ENCODE results near the gene CDH11. TPM values are rescaled to one million over a fixed set of nuclear protein-coding genes. Genes with fewer than 3 reads are reported as not detected.

Gene CDH11
- total RNA-seq, 1 experiment from 2014 or later: 52.0 TPM

DNA sequence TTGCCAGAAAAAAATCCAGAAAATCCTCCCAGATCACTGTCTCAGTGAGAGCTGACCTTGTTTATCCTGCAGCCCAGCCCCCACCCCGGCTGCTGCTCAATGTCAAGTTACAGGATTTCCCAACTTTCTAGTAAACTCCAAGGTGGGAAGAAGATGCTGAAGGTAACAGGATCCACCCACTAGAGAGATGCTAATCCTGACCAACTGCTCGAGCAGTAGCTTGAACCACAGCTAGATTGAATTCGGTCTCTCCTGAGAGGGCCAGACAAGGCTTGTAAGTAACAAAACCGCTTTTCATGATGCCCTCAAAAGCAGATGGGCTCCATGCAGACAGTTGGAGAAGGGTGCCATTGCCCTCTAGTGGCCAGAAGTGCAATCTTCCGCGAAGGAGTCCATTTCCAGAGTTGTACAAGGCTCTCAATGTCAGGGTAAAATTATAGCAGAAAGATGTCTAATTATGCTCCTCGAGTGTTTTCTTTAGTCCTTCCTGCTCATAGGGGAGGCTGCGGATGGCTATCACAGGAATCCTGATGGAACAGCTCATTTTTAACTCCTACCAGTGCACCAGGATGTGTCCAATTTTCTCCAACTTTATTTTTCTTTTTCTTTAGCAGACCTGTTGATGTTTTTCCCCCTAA is 3.9 kb downstream of the CDH11 start:
- DNase-seq (ENCODE audit: low read depth): peak; percentile 84

- DNase-seq (ENCODE audit: low read depth): no peak
Measured at GRCh38 chr16:65116818-65117430, 4.9 kb downstream of the CDH11 start.

DNA sequence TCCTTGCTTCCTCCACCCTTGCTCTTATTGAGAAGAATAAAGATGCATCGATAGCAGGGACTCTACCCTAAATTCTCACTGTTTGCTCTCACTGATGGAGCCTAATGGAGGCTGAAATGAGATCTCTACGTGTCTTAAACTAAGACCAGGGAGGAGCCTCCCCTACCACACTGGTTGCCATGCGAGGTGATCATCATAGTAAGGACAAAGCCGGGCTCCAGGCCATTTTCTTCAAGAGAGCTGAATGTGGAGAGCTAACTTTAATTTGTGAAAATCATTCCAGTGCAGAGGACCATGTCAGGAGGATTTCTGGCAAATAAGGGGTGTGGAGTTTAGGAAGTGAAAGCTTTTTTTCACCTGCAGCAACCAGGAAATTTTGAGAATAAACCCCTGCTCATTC is 5.6 kb downstream of the CDH11 start:
- no peak for DNase-seq (ENCODE audit: low read depth)

DNA sequence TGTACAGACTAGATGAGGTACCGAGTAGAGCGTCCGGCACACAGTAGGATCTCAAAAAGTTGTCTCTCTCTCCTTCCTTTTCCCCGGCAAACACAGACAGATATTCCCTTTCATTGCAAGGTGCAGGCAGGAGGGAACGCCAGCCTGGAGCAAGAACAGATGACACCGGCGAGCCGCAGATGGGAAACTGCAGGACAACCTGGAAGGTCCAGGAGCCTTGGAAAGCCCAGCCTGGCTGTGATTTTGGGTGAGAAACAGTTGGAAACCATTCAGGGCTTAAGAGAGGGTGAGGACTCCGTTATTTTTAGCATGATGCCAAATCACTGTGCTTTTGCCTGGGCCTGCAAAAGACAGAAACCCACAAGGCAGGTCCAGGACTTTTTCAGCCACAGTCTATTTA is 7.3 kb downstream of the CDH11 start:
- DNase-seq (ENCODE audit: low read depth): no peak

DNA sequence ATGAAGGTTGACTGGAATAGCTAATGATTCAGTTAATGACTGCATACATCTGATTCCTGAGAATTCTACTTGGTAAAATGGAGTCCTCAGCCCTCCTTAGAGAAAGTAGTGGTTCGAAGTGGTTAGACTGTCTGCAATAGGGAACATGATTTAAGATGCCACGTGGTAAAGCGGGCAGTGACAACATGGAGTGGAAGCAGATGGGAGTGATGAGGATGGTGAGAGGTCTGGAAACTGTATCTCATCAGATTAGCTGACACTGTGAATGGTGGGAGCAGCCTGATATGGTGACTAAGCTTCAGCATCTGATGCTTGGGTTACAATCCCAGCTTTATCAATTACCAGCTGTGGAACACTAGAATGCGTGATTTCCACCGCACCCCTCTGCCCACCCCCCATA is 8.4 kb downstream of the CDH11 start:
- DNase-seq (ENCODE audit: low read depth): no peak

DNA sequence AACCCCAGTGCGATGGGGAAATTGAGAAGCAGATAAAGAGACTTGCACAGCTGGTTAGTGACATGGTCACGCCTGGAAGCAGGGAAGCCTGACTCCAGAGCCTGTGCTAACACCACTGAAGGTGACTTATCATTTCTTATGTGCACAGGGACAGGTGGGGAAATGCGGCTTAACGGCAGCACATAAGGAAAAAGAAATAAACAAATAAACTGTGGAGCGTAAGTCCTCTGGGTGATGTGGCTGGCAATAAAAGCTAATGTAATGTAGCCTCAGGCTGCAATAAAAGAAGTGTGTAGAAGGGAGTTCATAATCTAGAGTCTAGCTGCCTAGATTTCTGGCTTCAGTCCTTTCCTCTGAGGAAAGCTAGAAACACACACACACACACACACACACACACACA is 10.6 kb downstream of the CDH11 start:
- peak; percentile 51 for DNase-seq (ENCODE audit: low read depth)

- no peak for DNase-seq (ENCODE audit: low read depth)
Measured at GRCh38 chr16:65106757-65107156, 15.1 kb downstream of the CDH11 start.

GRCh38 chr16:65105171-65105570 is 16.7 kb downstream of the CDH11 start:
- no peak for DNase-seq (ENCODE audit: low read depth)

- no peak for DNase-seq (ENCODE audit: low read depth)
Measured at GRCh38 chr16:65104471-65104870, 17.4 kb downstream of the CDH11 start.

- no peak for DNase-seq (ENCODE audit: low read depth)
Measured at GRCh38 chr16:65102326-65102725, 19.5 kb downstream of the CDH11 start.

DNA sequence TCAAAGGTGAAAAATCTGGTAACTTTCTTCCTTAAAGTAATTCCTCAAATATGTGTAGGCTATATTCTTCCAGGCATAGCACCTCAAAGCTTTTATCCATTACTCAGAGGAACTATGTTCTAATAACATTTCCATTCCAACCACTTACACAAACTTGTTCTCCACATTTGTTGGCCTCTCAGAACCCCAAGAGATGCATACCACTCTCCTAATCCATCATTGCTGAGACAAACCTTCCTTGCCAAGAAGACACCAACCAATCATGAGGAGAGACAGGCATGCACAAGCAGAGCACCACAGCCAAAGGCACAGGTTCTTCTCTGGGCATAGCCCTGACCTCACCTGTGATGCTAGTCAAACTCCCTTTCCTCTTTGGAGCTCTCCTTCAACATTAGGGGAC is 20.9 kb downstream of the CDH11 start:
- no peak for DNase-seq (ENCODE audit: low read depth)

DNA sequence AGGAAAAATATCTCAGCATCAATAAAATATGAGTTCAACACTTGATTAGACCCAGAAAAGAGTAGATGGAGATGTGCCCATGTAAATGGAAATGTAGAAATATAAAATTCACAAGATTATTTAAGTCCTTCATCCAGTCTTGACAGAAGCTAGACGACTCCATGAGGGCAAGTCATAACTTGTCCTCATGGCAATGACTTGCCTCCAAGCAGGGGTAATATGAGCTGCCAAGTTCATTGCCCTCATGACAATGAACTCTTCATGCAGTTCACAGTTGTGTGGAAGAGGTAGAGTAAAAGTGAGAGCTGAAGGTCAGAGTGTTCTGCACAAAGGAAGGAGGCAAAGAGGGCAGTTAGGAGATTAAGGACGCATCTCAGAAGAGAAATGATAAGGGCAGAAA is 22.3 kb downstream of the CDH11 start:
- no peak for DNase-seq (ENCODE audit: low read depth)

DNA sequence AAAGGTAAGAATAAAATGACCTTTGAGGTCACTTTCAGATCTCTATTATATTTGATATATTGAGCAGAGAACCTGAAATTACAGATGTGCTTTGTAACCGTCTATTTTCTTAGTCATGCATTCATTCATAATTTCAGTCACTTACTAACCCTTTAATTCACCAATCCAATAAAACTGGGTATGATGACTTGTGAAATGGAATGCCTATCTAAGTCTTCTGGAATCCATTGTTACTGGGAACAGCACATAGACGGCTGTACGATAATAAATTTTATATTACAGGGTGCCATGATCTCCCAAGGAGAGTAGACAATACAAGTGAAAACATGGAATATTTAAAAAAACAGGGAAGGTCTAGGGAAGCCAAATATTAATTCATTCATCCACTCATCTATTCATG is 22.9 kb downstream of the CDH11 start:
- no peak for DNase-seq (ENCODE audit: low read depth)

- DNase-seq (ENCODE audit: low read depth): no peak
Measured at GRCh38 chr16:65097296-65097695, 24.6 kb downstream of the CDH11 start.

DNA sequence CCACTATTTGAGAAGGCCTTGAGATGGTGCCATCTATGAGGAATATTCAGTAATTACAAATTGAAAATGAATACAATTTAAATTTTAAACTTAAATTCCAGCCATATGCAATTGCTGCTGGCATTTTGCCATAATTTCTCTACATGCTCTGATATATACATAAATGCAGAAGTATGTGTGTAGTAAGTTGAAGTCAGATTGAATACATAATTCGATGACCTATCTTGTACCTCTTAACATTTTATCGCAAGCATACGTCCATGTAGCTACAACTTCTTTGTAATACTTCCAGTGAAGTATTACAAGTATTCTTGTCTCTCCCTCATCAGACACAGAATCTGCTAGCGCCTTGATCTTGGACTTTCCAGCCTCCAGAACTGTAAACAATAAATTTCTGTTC is 26.0 kb downstream of the CDH11 start:
- no peak for DNase-seq (ENCODE audit: low read depth)

GRCh38 chr16:65095090-65095728 is 26.7 kb downstream of the CDH11 start:
- DNase-seq (ENCODE audit: low read depth): no peak

GRCh38 chr16:65094009-65094408 is 27.9 kb downstream of the CDH11 start:
- DNase-seq (ENCODE audit: low read depth): no peak

DNA sequence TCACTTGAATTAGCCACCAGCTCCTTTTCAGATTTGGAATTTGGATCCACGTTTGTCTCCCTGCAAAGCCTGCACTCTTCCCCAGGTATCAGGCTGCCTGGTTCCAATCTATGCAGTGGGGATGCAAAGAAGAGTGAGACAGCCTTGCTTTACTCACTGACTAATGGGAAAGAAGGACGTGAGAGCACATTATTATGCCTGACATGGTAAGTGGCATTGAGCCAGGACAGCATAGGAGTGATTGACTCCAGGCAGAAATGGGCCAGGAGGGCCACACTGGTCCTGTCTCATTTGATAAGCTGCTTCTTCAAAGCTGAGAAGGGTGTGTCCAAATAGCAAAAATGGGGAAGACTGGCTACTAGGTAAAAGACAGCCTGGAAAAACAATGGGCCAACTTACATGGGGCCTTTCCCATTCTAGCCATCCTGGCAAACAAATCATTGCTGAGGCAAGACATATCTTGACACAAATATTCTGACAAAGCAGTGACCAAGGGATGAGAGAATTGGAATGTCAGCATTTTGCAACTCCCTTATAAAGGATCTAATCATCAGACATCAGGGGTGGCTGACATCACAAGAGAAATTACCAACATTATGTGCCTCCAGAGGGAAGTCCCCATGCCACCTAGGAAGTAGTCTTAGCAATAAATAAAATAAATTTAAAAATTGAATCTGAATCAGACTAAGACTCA is 38.6 kb downstream of the CDH11 start:
- peak; percentile 39 for DNase-seq (ENCODE audit: low read depth)

DNA sequence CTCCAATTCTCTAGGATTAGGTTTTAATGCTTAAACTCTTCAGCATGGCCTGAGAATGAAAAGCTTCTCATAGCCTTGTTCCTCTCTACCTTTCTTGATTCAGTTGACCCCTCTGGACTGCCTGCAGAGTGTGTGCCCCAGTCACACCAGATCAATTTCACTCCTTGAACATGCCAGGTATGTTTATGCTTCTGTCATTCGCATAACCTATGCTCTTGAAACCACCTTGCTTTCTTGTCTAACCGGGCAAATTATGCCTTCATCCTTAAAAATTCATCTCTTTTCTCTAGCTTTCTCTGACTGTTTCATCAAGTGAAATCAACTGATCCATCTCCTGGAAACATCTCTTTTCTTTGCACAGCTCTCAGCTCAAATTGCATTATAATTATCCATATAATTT is 42.3 kb downstream of the CDH11 start:
- no peak for DNase-seq (ENCODE audit: low read depth)

- no peak for DNase-seq (ENCODE audit: low read depth)
Measured at GRCh38 chr16:65077181-65077580, 44.7 kb downstream of the CDH11 start.

DNA sequence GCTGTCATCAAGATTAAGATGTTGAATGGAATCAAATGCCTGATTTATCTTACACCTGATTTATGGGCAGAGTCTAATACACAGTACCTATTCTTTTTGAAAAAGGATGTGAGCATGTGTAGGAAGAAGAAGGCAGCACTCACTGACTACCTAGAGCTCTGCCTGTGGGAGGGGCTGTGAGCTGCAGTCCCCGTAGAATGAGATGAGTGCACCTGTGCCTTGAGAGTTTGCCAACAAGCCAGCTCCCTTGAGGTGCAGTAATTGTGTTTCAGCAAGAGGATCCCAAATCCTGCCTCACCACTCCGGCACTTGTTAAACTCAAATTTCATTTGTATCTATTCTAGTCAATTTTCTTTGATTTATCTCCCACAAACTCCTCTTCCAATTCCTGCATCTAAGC is 46.0 kb downstream of the CDH11 start:
- no peak for DNase-seq (ENCODE audit: low read depth)

DNA sequence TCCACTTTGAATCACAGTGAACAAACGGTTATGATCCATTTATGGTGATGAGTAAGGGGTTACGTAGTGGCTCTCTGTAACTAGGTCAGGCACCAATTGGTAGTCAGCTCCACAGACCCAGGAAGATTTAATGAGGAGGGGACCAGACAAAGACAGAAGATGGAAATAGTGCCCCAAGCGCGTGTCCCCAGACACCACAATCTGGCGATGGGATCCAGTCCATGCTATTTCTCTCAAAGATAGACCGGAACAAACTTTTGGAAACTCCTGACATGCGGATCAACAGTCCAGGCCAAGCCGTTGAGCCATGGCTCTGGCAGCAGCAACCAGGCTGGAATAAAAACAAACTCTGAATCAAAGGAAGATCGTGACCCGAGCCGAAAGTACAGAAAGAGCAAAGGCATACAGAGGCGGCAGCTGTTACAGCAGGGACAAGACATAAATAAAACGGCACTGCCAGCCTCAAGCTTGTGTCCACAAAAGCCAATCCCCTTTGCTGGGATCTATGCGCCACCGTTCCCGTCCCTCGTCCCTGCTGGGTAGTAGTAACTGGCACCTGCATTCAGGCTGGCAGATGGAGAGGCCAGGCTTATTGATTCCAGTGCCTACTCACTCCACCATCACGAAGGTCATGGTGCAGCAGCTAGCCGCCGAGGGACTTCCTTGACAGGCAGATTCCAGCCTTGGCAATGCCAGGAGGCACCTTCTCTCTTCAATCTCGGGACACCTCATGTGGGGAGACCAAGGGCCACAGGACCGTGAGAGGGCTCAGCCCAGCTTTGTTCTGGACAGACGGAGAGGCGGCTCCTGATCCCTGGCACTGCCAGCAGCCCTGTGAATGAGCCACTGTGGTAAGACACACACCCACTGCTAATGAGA is 50.2 kb downstream of the CDH11 start:
- peak; percentile 38 for DNase-seq (ENCODE audit: low read depth)

All from RPMI7951 (cell line).